ENCODE results near the gene SRGAP2.
"Not testable (repeated sequence)": the region's sequence is repeated elsewhere in the genome, so short reads cannot be mapped to it uniquely, and the experiment has no call there.

- TF ChIP-seq EZH2phosphoT487 (IDR thresholded peaks at IDR 0.05; ENCODE audit: insufficient read depth, low read depth); EZH2 (IDR thresholded peaks at IDR 0.05; ENCODE audit: insufficient read depth, poor library complexity, severe bottlenecking): not testable (repeated sequence)
These were observed 29.8 kb downstream of the SRGAP2 start for GRCh38 chr1:206232970-206233645.

All from GM23248 (cell line).